GM23248 (cell line): ENCODE measurements around the gene STIP1. TPM values are rescaled to one million over a fixed set of nuclear protein-coding genes. Genes with fewer than 3 reads are reported as not detected.

Experiments
- DNase-seq: peaks from one replicate; pipeline ENCODE4 v3.0.0-alpha.2; 2015
- H2AFZ ChIP-seq: fragments of 200-600 bp; sonication (generic); 2 replicates; pipeline ENCODE4 v1.6.1; 2016; ENCODE audit warnings: antibody characterized with exemption
- H3F3A ChIP-seq: fragments of 200-600 bp; sonication (generic); 2 replicates; pipeline ENCODE4 v1.6.1; 2016; ENCODE audit warnings: mild to moderate bottlenecking, antibody characterized with exemption, mixed run types; ENCODE audit not compliant: insufficient read depth
- H3K27ac ChIP-seq: fragments of 200-600 bp; sonication (generic); 2 replicates; pipeline ENCODE4 v1.5.1; 2016; ENCODE audit warnings: mild to moderate bottlenecking
- H3K27me3 ChIP-seq: fragments of 200-600 bp; sonication (generic); replicated peaks from 2 replicates; pipeline ENCODE4 v1.6.1; 2016; ENCODE audit warnings: mild to moderate bottlenecking; ENCODE audit not compliant: insufficient read depth
- H3K36me3 ChIP-seq: fragments of 200-600 bp; sonication (generic); 2 replicates; pipeline ENCODE4 v1.6.1; 2016; ENCODE audit warnings: low read depth, mild to moderate bottlenecking
- H3K4me1 ChIP-seq: fragments of 200-600 bp; sonication (generic); 2 replicates; pipeline ENCODE4 v1.6.1; 2016; ENCODE audit warnings: mild to moderate bottlenecking; ENCODE audit not compliant: insufficient read depth
- H3K4me2 ChIP-seq: fragments of 200-600 bp; sonication (generic); one replicate; pipeline ENCODE4 v1.6.1; 2016; ENCODE audit warnings: mild to moderate bottlenecking; ENCODE audit not compliant: unreplicated experiment
- H3K4me3 ChIP-seq: fragments of 200-600 bp; sonication (generic); 2 replicates; pipeline ENCODE4 v1.5.1; 2016; ENCODE audit warnings: mild to moderate bottlenecking
- H3K79me2 ChIP-seq: fragments of 200-600 bp; sonication (generic); 2 replicates; pipeline ENCODE4 v1.6.1; 2016; ENCODE audit warnings: mild to moderate bottlenecking; ENCODE audit not compliant: insufficient read depth
- H3K9ac ChIP-seq: fragments of 200-600 bp; sonication (generic); 2 replicates; pipeline ENCODE4 v1.6.1; 2016; ENCODE audit warnings: mild to moderate bottlenecking
- H3K9me2 ChIP-seq: fragments of 200-600 bp; sonication (generic); 2 replicates; pipeline ENCODE4 v1.6.1; 2016; ENCODE audit warnings: mixed run types, mild to moderate bottlenecking, moderate library complexity; ENCODE audit not compliant: insufficient read depth
- H3K9me3 ChIP-seq: fragments of 200-600 bp; sonication (generic); one replicate; pipeline ENCODE4 v1.6.1; 2017; ENCODE audit warnings: low read depth
- H4K20me1 ChIP-seq: fragments of 200-600 bp; sonication (generic); 2 replicates; pipeline ENCODE4 v1.6.0; 2016; ENCODE audit not compliant: insufficient read depth
- EZH2 ChIP-seq: fragments of 200-600 bp; sonication (generic); IDR thresholded peaks from 2 replicates; pipeline ENCODE4 v1.6.1; 2018; ENCODE audit warnings: antibody characterized with exemption, mild to moderate bottlenecking; ENCODE audit not compliant: insufficient read depth, poor library complexity, severe bottlenecking
- EZH2phosphoT487 ChIP-seq: fragments of 200-600 bp; sonication (generic); IDR thresholded peaks from 2 replicates; pipeline ENCODE4 v1.6.1; 2018; ENCODE audit warnings: antibody characterized with exemption, moderate library complexity, mild to moderate bottlenecking, low read depth; ENCODE audit not compliant: insufficient read depth
- WGBS, 2 experiments: methylation state at CpG; one replicate each; pipeline ENCODE4 v1.1.6; 2015 to 2017; ENCODE audit warnings: low lambda C conversion rate in 2 of 2, low coverage in 1 of 2; ENCODE audit errors: missing lambda C conversion rate in 2 of 2; 5-methylcytosine and 5-hydroxymethylcytosine counted together
- in situ Hi-C: fragments of 300-500 bp; cut with MboI; formaldehyde crosslinking; loops from 2 replicates; pipeline ENCODE4 v1.15.0; 2020
- polyA plus RNA-seq: library from polyadenylated mRNA; unstranded; fragments of >200 nt; fragmentation: Nextera tagmentation; extraction: Ambion mirVana; gene quantifications from 2 replicates; pipeline ENCODE4 v1.2.1, GENCODE V29; 2016
- total RNA-seq: library from RNA; depleted of rRNA; stranded (reverse); fragments of >200 nt; shearing (Covaris generic); gene quantifications from 2 replicates; pipeline ENCODE4 v1.2.3, GENCODE V29; 2014; rRNA removed

STIP1 gene
- total and polyA plus RNA-seq, 2 experiments from 2014 or later, result 115 to 128 TPM

GRCh38 chr11:64252003-64252872, 66.3 kb downstream of the STIP1 start:
- H3F3A ChIP-seq, result peaks cover 5% of the 10 kb centered on the region; the same call in 1 of the 2 replicates
- peak; percentile 81 for DNase-seq
- no peaks in the 10 kb centered on the region for H3K27me3 ChIP-seq
- peak overlapping the region; percentile 91 for H3K4me3 ChIP-seq
- peak overlapping the region; percentile 39 for H3K27ac ChIP-seq
- peak overlapping the region; percentile 81 for H2AFZ ChIP-seq
- in situ Hi-C loops, result no loop called here
- H4K20me1 ChIP-seq, result no peaks in the 10 kb centered on the region
- no peaks in the 10 kb centered on the region for H3K9me2 ChIP-seq
- peak overlapping the region; percentile 87 for H3K9ac ChIP-seq
- peaks cover 29% of the 10 kb centered on the region for H3K79me2 ChIP-seq
- H3K36me3 ChIP-seq, result no peaks in the 10 kb centered on the region; the same call in 1 of the 2 replicates
- peaks cover 11% of the 10 kb centered on the region; the same call in 1 of the 2 replicates for H3K4me1 ChIP-seq
- TF ChIP-seq EZH2phosphoT487 (no peak), EZH2 (no peak)
- H3K9me3 ChIP-seq, result no peaks in the 10 kb centered on the region
- 3% methylated on average over 14 to 23 of the region's 23 CpGs for WGBS, 2 experiments
- H3K4me2 ChIP-seq, result peak overlapping the region; percentile 99

DNA sequence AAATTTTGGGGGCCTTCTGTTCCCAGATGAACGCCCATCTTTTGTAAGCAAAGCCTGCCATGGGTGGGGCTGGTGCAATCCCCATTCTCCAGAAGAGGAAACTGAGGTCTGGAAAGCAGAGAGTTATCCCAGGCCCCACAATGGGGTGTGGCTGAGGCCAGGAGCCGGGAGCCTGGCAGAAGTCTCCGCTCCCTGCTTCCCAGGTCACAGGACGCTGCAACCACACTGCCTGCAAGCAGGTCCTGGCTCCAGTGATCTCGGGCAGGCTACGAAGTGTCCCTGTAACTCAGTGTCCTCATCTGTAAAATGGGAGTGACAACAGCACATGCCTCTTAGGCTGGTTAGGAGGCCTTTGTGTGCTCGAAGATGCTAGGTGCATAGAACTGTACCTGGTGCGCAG, 67.1 kb downstream of the STIP1 start:
- Histone ChIP-seq H3K9ac (peak overlapping the region; percentile 87; the same call in 1 of the 2 replicates), H2AFZ (no peak overlapping the region)

GRCh38 chr11:64253481-64253880, 67.5 kb downstream of the STIP1 start:
- no peaks in the 10 kb centered on the region; the same call in 1 of the 2 replicates for H3K36me3 ChIP-seq
- no peaks in the 10 kb centered on the region for H3K9me3 ChIP-seq
- H3K9me2 ChIP-seq, result no peaks in the 10 kb centered on the region
- peak; percentile 46 for DNase-seq
- peaks cover 11% of the 10 kb centered on the region; the same call in 1 of the 2 replicates for H3K4me1 ChIP-seq
- H4K20me1 ChIP-seq, result no peaks in the 10 kb centered on the region
- H2AFZ ChIP-seq, result no peak overlapping the region
- H3K79me2 ChIP-seq, result peaks cover 29% of the 10 kb centered on the region
- no peak overlapping the region for H3K4me2 ChIP-seq
- H3K27ac ChIP-seq, result no peak overlapping the region
- H3K9ac ChIP-seq, result no peak overlapping the region
- TF ChIP-seq EZH2, result no peak
- in situ Hi-C loops, result no loop called here
- WGBS, 2 experiments, result 32 to 42% methylated on average over 5 of the region's 5 CpGs
- H3F3A ChIP-seq, result no peaks in the 10 kb centered on the region
- no peaks in the 10 kb centered on the region for H3K27me3 ChIP-seq
- no peak overlapping the region for H3K4me3 ChIP-seq

More for the DNA sequence above, 67.1 kb downstream of the STIP1 start:
- Histone ChIP-seq H3K27ac (no peak overlapping the region), H3K4me3 (peak overlapping the region; percentile 91; the same call in 1 of the 2 replicates), H3K36me3 (no peaks in the 10 kb centered on the region; the same call in 1 of the 2 replicates), H3K27me3 (no peaks in the 10 kb centered on the region), H3K79me2 (peaks cover 29% of the 10 kb centered on the region), H3K9me3 (no peaks in the 10 kb centered on the region), H3K4me1 (peaks cover 11% of the 10 kb centered on the region; the same call in 1 of the 2 replicates), H3F3A (peaks cover 2% of the 10 kb centered on the region; the same call in 1 of the 2 replicates), H3K9me2 (no peaks in the 10 kb centered on the region), H4K20me1 (no peaks in the 10 kb centered on the region), H3K4me2 (peak overlapping the region; percentile 99)
- WGBS, 2 experiments, result 70 to 71% methylated on average over 8 of the region's 8 CpGs
- DNase-seq, result no peak
- TF ChIP-seq EZH2 (no peak), EZH2phosphoT487 (no peak)
- in situ Hi-C loops, result no loop called here

Other genes starting within 250 kb of the STIP1 start
- 11.7 and 27.9 TPM in 2 replicates for gene NAA40, start 247.2 kb upstream of the STIP1 start, total RNA-seq
- gene NAA40, start 247.2 kb upstream of the STIP1 start, polyA plus RNA-seq, result 10.3 and 12.0 TPM in 2 replicates
- 358 and 388 TPM in 2 replicates for gene COX8A, start 211.6 kb upstream of the STIP1 start, total RNA-seq
- 397 and 417 TPM in 2 replicates for gene COX8A, start 211.6 kb upstream of the STIP1 start, polyA plus RNA-seq
- 35.5 and 48.3 TPM in 2 replicates for gene OTUB1, start 199.7 kb upstream of the STIP1 start, total RNA-seq
- 123 and 130 TPM in 2 replicates for gene OTUB1, start 199.7 kb upstream of the STIP1 start, polyA plus RNA-seq
- gene FLRT1, start 150.2 kb upstream of the STIP1 start, total RNA-seq, result 0.22 TPM in 1 of 2 replicates, not detected in the other
- 0.09 TPM in 1 of 2 replicates, not detected in the other for gene FLRT1, start 150.2 kb upstream of the STIP1 start, polyA plus RNA-seq
- gene MACROD1, start 20.1 kb upstream of the STIP1 start, total RNA-seq, result 21.0 and 403 TPM in 2 replicates
- gene MACROD1, start 20.1 kb upstream of the STIP1 start, polyA plus RNA-seq, result 18.6 and 21.2 TPM in 2 replicates
- gene FERMT3, start 20.6 kb downstream of the STIP1 start, total RNA-seq, result 0.51 and 3.9 TPM in 2 replicates
- 1.5 and 2.5 TPM in 2 replicates for gene FERMT3, start 20.6 kb downstream of the STIP1 start, polyA plus RNA-seq
- 53.7 and 66.0 TPM in 2 replicates for gene TRPT1, start 40.0 kb downstream of the STIP1 start, total RNA-seq
- gene TRPT1, start 40.0 kb downstream of the STIP1 start, polyA plus RNA-seq, result 50.7 and 54.7 TPM in 2 replicates
- gene NUDT22, start 40.1 kb downstream of the STIP1 start, total RNA-seq, result 75.9 and 97.9 TPM in 2 replicates
- gene NUDT22, start 40.1 kb downstream of the STIP1 start, polyA plus RNA-seq, result 74.5 and 78.9 TPM in 2 replicates
- 2.7 and 11.0 TPM in 2 replicates for gene DNAJC4, start 44.4 kb downstream of the STIP1 start, total RNA-seq
- 33.4 and 34.7 TPM in 2 replicates for gene DNAJC4, start 44.4 kb downstream of the STIP1 start, polyA plus RNA-seq
- 17.7 and 27.8 TPM in 2 replicates for gene VEGFB, start 48.4 kb downstream of the STIP1 start, total RNA-seq
- gene VEGFB, start 48.4 kb downstream of the STIP1 start, polyA plus RNA-seq, result 21.6 and 22.6 TPM in 2 replicates
- 40.7 and 54.4 TPM in 2 replicates for gene FKBP2, start 54.9 kb downstream of the STIP1 start, total RNA-seq
- gene FKBP2, start 54.9 kb downstream of the STIP1 start, polyA plus RNA-seq, result 185 and 188 TPM in 2 replicates
- 231 and 239 TPM in 2 replicates for gene PPP1R14B, start 60.8 kb downstream of the STIP1 start, total RNA-seq
- gene PPP1R14B, start 60.8 kb downstream of the STIP1 start, polyA plus RNA-seq, result 115 and 150 TPM in 2 replicates
- gene PLCB3, start 65.4 kb downstream of the STIP1 start, total RNA-seq, result 32.7 and 41.7 TPM in 2 replicates
- gene PLCB3, start 65.4 kb downstream of the STIP1 start, polyA plus RNA-seq, result 6.5 and 7.5 TPM in 2 replicates
- 94.8 and 170 TPM in 2 replicates for gene BAD, start 98.5 kb downstream of the STIP1 start, total RNA-seq
- gene BAD, start 98.5 kb downstream of the STIP1 start, polyA plus RNA-seq, result 146 and 159 TPM in 2 replicates
- gene GPR137, start 99.7 kb downstream of the STIP1 start, total RNA-seq, result 20.9 and 37.6 TPM in 2 replicates
- gene GPR137, start 99.7 kb downstream of the STIP1 start, polyA plus RNA-seq, result 35.7 and 37.0 TPM in 2 replicates
- not detected in 2 replicates for gene KCNK4, start 105.1 kb downstream of the STIP1 start, total RNA-seq
- gene KCNK4, start 105.1 kb downstream of the STIP1 start, polyA plus RNA-seq, result 0.13 TPM in 1 of 2 replicates, not detected in the other
- not detected in 2 replicates for gene CATSPERZ, start 114.2 kb downstream of the STIP1 start, total RNA-seq
- not detected in 2 replicates for gene CATSPERZ, start 114.2 kb downstream of the STIP1 start, polyA plus RNA-seq
- 38.6 and 41.9 TPM in 2 replicates for gene ESRRA, start 119.4 kb downstream of the STIP1 start, total RNA-seq
- gene ESRRA, start 119.4 kb downstream of the STIP1 start, polyA plus RNA-seq, result 17.2 and 18.1 TPM in 2 replicates
- gene TRMT112, start 131.4 kb downstream of the STIP1 start, total RNA-seq, result 161 and 183 TPM in 2 replicates
- 269 and 282 TPM in 2 replicates for gene TRMT112, start 131.4 kb downstream of the STIP1 start, polyA plus RNA-seq
- gene PRDX5, start 131.9 kb downstream of the STIP1 start, total RNA-seq, result 243 and 260 TPM in 2 replicates
- 436 and 451 TPM in 2 replicates for gene PRDX5, start 131.9 kb downstream of the STIP1 start, polyA plus RNA-seq
- gene CCDC88B, start 154.0 kb downstream of the STIP1 start, total RNA-seq, result 1.8 TPM in 2 replicates
- 2.6 and 3.1 TPM in 2 replicates for gene CCDC88B, start 154.0 kb downstream of the STIP1 start, polyA plus RNA-seq
- 61.0 and 81.8 TPM in 2 replicates for gene RPS6KA4, start 173.0 kb downstream of the STIP1 start, total RNA-seq
- gene RPS6KA4, start 173.0 kb downstream of the STIP1 start, polyA plus RNA-seq, result 12.2 and 13.6 TPM in 2 replicates